Activated naive CD8-positive, alpha-beta T cell treated with anti-CD3 and anti-CD28 coated beads, Interleukin-2, amount 10 ng/mL, durations not matched to agents 7 days and 5 days (primary cell): ENCODE data around the gene CD40LG. TPM values are rescaled to one million over a fixed set of nuclear protein-coding genes. Genes with fewer than 3 reads are reported as not detected.

Experiments
- ATAC-seq: fragments of 150-1000 bp; cut with Tn5 transposase; one replicate; pipeline ENCODE4 v1.10.0; 2021; ENCODE audit warnings: low read depth, moderate library complexity
- POLR2A ChIA-PET: fragments of 350-600 bp; sonication (Branson Sonifier 250); formaldehyde crosslinking; loops from one replicate; lab custom pipeline; 2021; ENCODE audit warnings: antibody characterized with exemption; lab: Charles Lee
- DNase-seq: peaks from one replicate; pipeline ENCODE4 v3.0.0; 2021
- H3K27ac Mint-ChIP-seq: one replicate; pipeline ENCODE4 v1.8.0; 2022; ENCODE audit warnings: mild to moderate bottlenecking, mixed read lengths
- H3K27me3 Mint-ChIP-seq: one replicate; pipeline ENCODE4 v1.8.0; 2022; ENCODE audit warnings: mild to moderate bottlenecking, moderate library complexity, mixed read lengths
- H3K36me3 Mint-ChIP-seq: one replicate; pipeline ENCODE4 v1.8.0; 2021; ENCODE audit warnings: mild to moderate bottlenecking, mixed read lengths
- H3K4me1 Mint-ChIP-seq: one replicate; pipeline ENCODE4 v1.8.0; 2021; ENCODE audit warnings: mixed read lengths
- H3K4me3 Mint-ChIP-seq: one replicate; pipeline ENCODE4 v1.8.0; 2022; ENCODE audit warnings: mild to moderate bottlenecking, moderate library complexity, mixed read lengths
- H3K9me3 Mint-ChIP-seq: one replicate; pipeline ENCODE4 v1.8.0; 2021; ENCODE audit warnings: mixed read lengths
- total RNA-seq, 2 experiments: library from RNA; stranded (reverse); gene quantifications; one replicate each; pipeline ENCODE4 v1.2.3, GENCODE V29; 2021

The CD40LG gene
- total RNA-seq, 2 experiments from 2014 or later: 2.5 to 3.7 TPM

GRCh38 chrX:136659174-136659573, 11.2 kb downstream of the CD40LG start:
- Mint-ChIP-seq H3K36me3 (peaks cover 35% of the 10 kb centered on the region), H3K4me1 (peaks cover 34% of the 10 kb centered on the region), H3K27me3 (no peaks in the 10 kb centered on the region), H3K27ac (no peak overlapping the region), H3K9me3 (peaks cover 1% of the 10 kb centered on the region), H3K4me3 (no peak overlapping the region)
- ATAC-seq (no peak), DNase-seq (no peak)
- POLR2A ChIA-PET: no interaction called here

- H3K27me3 Mint-ChIP-seq: no peaks in the 10 kb centered on the region
Measured at GRCh38 chrX:136660896-136661295, 12.9 kb downstream of the CD40LG start.

GRCh38 chrX:136662104-136662503, 14.1 kb downstream of the CD40LG start:
- Mint-ChIP-seq H3K27me3 (no peaks in the 10 kb centered on the region), H3K4me1 (peaks cover 33% of the 10 kb centered on the region), H3K4me3 (peak overlapping the region; percentile 37), H3K27ac (peak overlapping the region; percentile 69), H3K36me3 (peaks cover 46% of the 10 kb centered on the region), H3K9me3 (peaks cover 3% of the 10 kb centered on the region)
- POLR2A ChIA-PET: no interaction called here
- ATAC-seq (no peak), DNase-seq (no peak)

More at GRCh38 chrX:136660896-136661295, 12.9 kb downstream of the CD40LG start:
- peaks cover 34% of the 10 kb centered on the region for H3K4me1 Mint-ChIP-seq
- H3K9me3 Mint-ChIP-seq: peaks cover 3% of the 10 kb centered on the region
- H3K4me3 Mint-ChIP-seq: no peak overlapping the region
- ATAC-seq (no peak), DNase-seq (no peak)
- H3K36me3 Mint-ChIP-seq: peaks cover 42% of the 10 kb centered on the region
- POLR2A ChIA-PET: no interaction called here
- peak overlapping the region; percentile 51 for H3K27ac Mint-ChIP-seq

GRCh38 chrX:136662976-136663375, 15.0 kb downstream of the CD40LG start:
- DNase-seq (no peak), ATAC-seq (peak; percentile 64)
- Mint-ChIP-seq H3K36me3 (peaks cover 53% of the 10 kb centered on the region), H3K4me3 (no peak overlapping the region), H3K4me1 (peaks cover 32% of the 10 kb centered on the region), H3K27me3 (no peaks in the 10 kb centered on the region), H3K9me3 (peaks cover 3% of the 10 kb centered on the region), H3K27ac (no peak overlapping the region)
- POLR2A ChIA-PET: no interaction called here

GRCh38 chrX:136665258-136665900, 17.4 kb downstream of the CD40LG start:
- H3K9me3 Mint-ChIP-seq: peaks cover 3% of the 10 kb centered on the region
- peaks cover 67% of the 10 kb centered on the region for H3K36me3 Mint-ChIP-seq
- POLR2A ChIA-PET: no interaction called here
- no peaks in the 10 kb centered on the region for H3K27me3 Mint-ChIP-seq
- no peak for DNase-seq
- no peak overlapping the region for H3K4me3 Mint-ChIP-seq
- no peak for ATAC-seq
- H3K27ac Mint-ChIP-seq: no peak overlapping the region
- H3K4me1 Mint-ChIP-seq: peaks cover 31% of the 10 kb centered on the region

DNA sequence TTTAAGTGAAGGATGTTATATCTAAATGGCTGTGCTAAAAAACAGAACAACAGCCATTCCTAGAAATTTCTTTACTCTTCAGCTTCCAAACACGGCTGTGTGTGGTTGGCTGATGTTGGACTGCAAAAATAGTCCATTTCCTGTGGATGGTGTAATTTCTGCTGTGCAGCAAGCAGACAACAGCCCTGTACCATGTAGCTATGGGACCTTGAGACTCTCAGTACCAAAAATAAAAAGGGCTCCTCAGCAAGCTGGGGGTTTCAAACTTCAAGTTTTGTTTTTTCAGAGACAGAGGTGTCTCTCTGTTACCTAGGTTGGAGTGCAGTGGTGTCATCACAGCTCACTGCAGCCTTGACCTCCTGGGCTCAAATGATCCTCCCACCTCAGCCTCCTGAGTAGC, 18.1 kb downstream of the CD40LG start:
- peaks cover 3% of the 10 kb centered on the region for H3K9me3 Mint-ChIP-seq
- no peak overlapping the region for H3K27ac Mint-ChIP-seq
- H3K27me3 Mint-ChIP-seq: no peaks in the 10 kb centered on the region
- DNase-seq (no peak), ATAC-seq (no peak)
- POLR2A ChIA-PET: no interaction called here
- no peak overlapping the region for H3K4me3 Mint-ChIP-seq
- peaks cover 70% of the 10 kb centered on the region for H3K36me3 Mint-ChIP-seq
- peaks cover 28% of the 10 kb centered on the region for H3K4me1 Mint-ChIP-seq

DNA sequence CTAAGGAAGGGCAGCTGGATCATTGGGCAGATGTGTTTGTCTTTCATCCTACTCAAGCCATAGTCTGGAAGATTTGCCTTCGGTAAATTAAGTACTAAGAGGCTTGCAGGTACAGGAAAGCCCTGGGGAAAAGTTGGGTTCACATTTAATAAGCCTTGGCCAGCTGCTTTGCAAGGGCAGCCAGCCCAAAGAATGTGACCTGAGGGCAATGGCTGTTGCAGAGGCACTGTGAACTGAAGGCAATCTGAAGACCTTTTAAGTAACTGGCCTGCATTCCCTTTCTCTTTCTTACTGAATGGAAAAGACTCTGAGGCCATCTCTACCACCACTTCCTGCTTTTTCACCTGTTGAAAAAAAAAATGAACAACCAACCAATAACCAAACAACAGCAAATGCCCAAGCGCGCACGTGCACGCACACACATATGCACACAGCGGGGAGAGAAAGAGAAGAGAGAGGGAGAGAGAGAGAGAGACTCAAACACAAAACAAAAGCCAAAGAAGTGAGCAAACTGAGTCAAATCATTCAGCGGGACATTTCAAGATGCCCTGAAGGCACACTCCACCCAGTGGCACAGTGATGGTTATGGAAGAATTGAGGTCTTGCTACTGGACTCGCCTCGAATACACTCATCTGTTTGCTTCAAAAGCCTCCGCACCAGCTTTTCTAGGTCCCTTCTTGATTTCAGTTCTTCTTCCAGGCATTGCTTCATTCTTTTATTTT, 19.6 kb downstream of the CD40LG start:
- peaks cover 3% of the 10 kb centered on the region for H3K9me3 Mint-ChIP-seq
- no peak for ATAC-seq

DNA sequence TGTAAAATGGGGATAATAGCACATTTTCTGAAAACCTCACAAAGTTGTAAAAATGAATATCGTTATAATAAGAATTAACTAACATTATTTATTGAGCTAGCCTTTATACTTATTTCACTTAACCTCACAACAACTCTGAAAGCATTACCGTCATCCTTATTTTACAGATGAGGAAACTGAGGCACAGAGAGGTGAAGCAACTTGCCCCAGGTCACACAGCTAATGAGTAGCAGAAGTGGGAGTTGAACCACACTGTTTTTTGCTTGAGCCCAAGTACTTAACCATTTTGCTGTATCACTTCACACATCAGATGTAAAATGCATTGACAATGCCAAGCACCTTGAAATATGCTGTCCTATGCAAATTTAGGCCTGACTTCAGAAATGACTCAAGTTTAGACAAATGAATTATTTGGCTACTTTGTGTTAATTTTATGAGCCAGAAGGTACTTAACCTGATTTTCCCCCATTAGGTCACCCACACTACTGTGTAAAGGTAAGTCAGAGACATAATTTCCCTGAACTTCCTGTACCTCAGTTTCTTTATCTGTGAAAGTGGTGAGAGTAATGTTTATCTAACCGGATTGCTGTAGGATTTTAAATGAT, 23.1 kb downstream of the CD40LG start:
- DNase-seq (no peak), ATAC-seq (no peak)
- POLR2A ChIA-PET: no interaction called here
- H3K36me3 Mint-ChIP-seq: peaks cover 68% of the 10 kb centered on the region
- H3K4me1 Mint-ChIP-seq: peaks cover 28% of the 10 kb centered on the region
- H3K27ac Mint-ChIP-seq: no peak overlapping the region
- no peaks in the 10 kb centered on the region for H3K9me3 Mint-ChIP-seq
- no peak overlapping the region for H3K4me3 Mint-ChIP-seq
- no peaks in the 10 kb centered on the region for H3K27me3 Mint-ChIP-seq

More for the DNA sequence above, 19.6 kb downstream of the CD40LG start:
- POLR2A ChIA-PET: no interaction called here
- no peaks in the 10 kb centered on the region for H3K27me3 Mint-ChIP-seq
- H3K36me3 Mint-ChIP-seq: peaks cover 78% of the 10 kb centered on the region
- H3K4me1 Mint-ChIP-seq: peaks cover 21% of the 10 kb centered on the region
- peak overlapping the region; percentile 55 for H3K27ac Mint-ChIP-seq
- no peak for DNase-seq
- H3K4me3 Mint-ChIP-seq: no peak overlapping the region

DNA sequence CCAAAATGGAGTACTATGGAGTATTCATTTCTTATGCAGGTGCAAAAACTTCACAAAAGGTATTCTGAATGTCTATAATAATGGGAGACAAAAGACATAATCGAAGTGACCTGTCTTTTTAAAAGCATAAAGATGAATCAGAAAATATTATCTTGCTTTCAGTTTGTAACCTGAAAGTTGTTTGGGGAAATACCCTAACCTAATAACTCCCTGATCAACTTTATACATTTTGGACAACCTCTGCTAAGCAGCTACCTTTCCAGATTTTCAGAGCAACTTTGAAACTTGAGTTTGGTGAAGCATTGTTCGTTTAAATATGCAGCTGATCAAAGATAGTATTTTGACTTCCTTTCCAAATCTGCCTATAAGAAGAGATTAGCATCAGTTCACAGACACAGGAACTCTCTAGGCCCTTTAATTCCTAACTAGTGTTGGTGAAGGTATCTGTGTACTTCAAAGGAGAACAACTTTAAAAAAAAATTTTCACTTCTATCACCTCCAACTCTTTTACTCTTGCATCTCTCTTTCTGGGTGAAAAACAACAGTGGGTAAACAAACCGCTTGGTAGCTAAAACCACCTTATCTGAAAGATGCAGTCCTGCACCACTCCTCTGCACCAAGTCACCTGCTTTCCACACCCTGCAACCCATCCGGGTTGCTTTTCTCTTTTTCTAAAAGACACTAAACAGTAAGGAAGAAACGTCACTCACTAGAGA, 26.5 kb downstream of the CD40LG start:
- Mint-ChIP-seq H3K36me3 (peaks cover 57% of the 10 kb centered on the region), H3K4me3 (peak overlapping the region; percentile 72), H3K9me3 (no peaks in the 10 kb centered on the region), H3K27ac (peak overlapping the region; percentile 91), H3K4me1 (peaks cover 23% of the 10 kb centered on the region), H3K27me3 (no peaks in the 10 kb centered on the region)
- POLR2A ChIA-PET: interaction anchor here (1.2 kb wide), 1 partner anchor 57 kb away, joined by 3 read pairs; no protein-coding TSS in a partner anchor
- DNase-seq (no peak), ATAC-seq (peak; percentile 73)

DNA sequence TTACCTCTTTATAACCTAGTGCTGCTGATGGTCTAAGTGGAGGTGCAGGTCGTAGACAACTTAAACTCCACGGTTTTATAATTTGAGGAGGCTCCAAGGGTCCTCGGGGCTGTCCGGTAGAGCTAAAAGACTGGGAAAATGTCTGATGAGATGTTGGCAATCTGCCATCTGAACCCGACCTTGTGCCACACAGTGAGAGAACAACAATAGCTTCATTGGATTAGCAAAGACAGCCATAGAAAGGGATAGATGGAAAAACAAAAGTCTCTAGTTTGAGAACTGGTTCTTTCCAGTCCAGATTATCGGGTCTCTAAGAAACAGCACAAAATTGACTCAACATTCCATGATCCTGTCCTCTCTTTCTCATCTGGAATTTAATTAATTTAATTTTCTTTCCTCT, 31.6 kb downstream of the CD40LG start:
- peak overlapping the region; percentile 19 for H3K27ac Mint-ChIP-seq
- no peak for ATAC-seq
- H3K36me3 Mint-ChIP-seq: peaks cover 36% of the 10 kb centered on the region
- H3K4me1 Mint-ChIP-seq: peaks cover 13% of the 10 kb centered on the region
- no peak for DNase-seq
- H3K4me3 Mint-ChIP-seq: no peak overlapping the region
- POLR2A ChIA-PET: no interaction called here
- no peaks in the 10 kb centered on the region for H3K9me3 Mint-ChIP-seq
- no peaks in the 10 kb centered on the region for H3K27me3 Mint-ChIP-seq

DNA sequence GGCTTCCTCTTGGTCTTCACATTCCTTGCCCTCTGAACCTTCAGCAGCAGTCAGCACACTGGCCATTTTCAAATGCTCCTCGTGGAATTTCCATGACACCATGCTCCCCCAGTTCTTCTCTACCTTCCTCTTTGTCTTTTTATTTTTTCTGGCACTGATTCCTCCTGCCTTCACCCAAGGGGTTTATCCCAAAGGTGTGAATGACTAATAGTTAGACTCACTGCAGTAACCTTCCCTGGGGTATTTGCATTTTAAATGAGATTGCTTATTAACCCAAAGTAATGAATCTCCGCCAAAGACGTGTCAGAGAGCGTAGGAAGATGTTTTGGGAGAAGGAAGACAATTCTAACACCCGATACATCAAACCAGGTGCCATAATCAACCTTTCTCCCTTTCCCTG, 36.2 kb downstream of the CD40LG start:
- ATAC-seq (no peak), DNase-seq (no peak)
- Mint-ChIP-seq H3K4me1 (peaks cover 14% of the 10 kb centered on the region), H3K9me3 (no peaks in the 10 kb centered on the region), H3K27ac (no peak overlapping the region), H3K36me3 (peaks cover 33% of the 10 kb centered on the region), H3K27me3 (no peaks in the 10 kb centered on the region), H3K4me3 (no peak overlapping the region)
- POLR2A ChIA-PET: no interaction called here

DNA sequence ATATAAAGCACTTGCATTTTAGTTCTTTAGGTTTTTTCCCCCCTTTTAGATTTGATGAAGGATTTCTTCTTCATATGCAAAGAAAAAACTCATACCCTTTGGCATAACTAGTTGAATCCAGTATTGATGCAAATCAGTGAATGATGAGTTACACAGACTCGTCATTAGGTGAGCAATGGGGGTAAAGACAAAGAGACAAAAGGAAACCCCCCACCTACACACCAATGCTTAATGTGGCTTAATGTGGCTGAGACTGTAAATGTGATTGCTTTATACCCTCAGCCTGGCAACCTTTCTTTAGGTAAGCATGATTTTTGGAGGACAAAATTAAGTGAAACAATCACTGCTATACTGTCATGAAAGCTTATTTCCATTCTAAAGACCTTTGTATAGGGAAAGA, 39.5 kb downstream of the CD40LG start:
- Mint-ChIP-seq H3K27ac (no peak overlapping the region), H3K9me3 (no peaks in the 10 kb centered on the region), H3K36me3 (peaks cover 20% of the 10 kb centered on the region), H3K27me3 (no peaks in the 10 kb centered on the region), H3K4me1 (peaks cover 34% of the 10 kb centered on the region), H3K4me3 (no peak overlapping the region)
- POLR2A ChIA-PET: no interaction called here
- no peak for DNase-seq
- ATAC-seq: no peak

- H3K36me3 Mint-ChIP-seq: peaks cover 20% of the 10 kb centered on the region
- POLR2A ChIA-PET: no interaction called here
- peak overlapping the region; percentile 69 for H3K4me3 Mint-ChIP-seq
- H3K9me3 Mint-ChIP-seq: no peaks in the 10 kb centered on the region
- peak overlapping the region; percentile 90 for H3K27ac Mint-ChIP-seq
- DNase-seq: no peak
- ATAC-seq: peak; percentile 29
- no peaks in the 10 kb centered on the region for H3K27me3 Mint-ChIP-seq
- H3K4me1 Mint-ChIP-seq: peaks cover 42% of the 10 kb centered on the region
Measured at GRCh38 chrX:136689436-136689835, 41.5 kb downstream of the CD40LG start.
